ENCODE measurements around the gene TMED6. TPM values are rescaled to one million over a fixed set of nuclear protein-coding genes. Genes with fewer than 3 reads are reported as not detected.

TMED6 gene
- total and polyA plus RNA-seq, 2 experiments from 2014 or later: 0.30 TPM; not detected in 1

- Histone ChIP-seq H3K9me2 (ENCODE audit: insufficient read depth) (no peaks in the 10 kb centered on the region), H3K4me2 (ENCODE audit: unreplicated experiment) (peak overlapping the region; percentile 93), H3K4me1 (ENCODE audit: insufficient read depth) (peaks cover 19% of the 10 kb centered on the region), H3F3A (ENCODE audit: insufficient read depth) (peaks cover 27% of the 10 kb centered on the region), H3K79me2 (ENCODE audit: insufficient read depth) (peaks cover 85% of the 10 kb centered on the region), H3K9ac (peak overlapping the region; percentile 86), H2AFZ (peak overlapping the region; percentile 81), H3K27ac (peak overlapping the region; percentile 79), H3K4me3 (peak overlapping the region; percentile 83), H3K9me3 (ENCODE audit: low read depth) (no peaks in the 10 kb centered on the region), H4K20me1 (ENCODE audit: insufficient read depth) (no peaks in the 10 kb centered on the region), H3K27me3 (replicated peaks; ENCODE audit: insufficient read depth) (no peaks in the 10 kb centered on the region), H3K36me3 (ENCODE audit: low read depth) (peaks cover 36% of the 10 kb centered on the region)
- WGBS, 2 experiments (ENCODE audit: low coverage in 1 of 2, low lambda C conversion rate in 2 of 2, missing lambda C conversion rate in 2 of 2): 7 to 9% methylated on average over 16 of the region's 16 CpGs
- DNase-seq: peak; percentile 53
- TF ChIP-seq EZH2 (IDR thresholded peaks at IDR 0.05; ENCODE audit: insufficient read depth, poor library complexity, severe bottlenecking) (no peak), EZH2phosphoT487 (IDR thresholded peaks at IDR 0.05; ENCODE audit: insufficient read depth, low read depth) (no peak)
- in situ Hi-C loops (cut with MboI): no loop called here
Measured at GRCh38 chr16:69340095-69340644, 11.4 kb downstream of the TMED6 start.

GRCh38 chr16:69339289-69340094 lies 12.1 kb downstream of the TMED6 start, which contains the start of the genes COG8 and NIP7:
COG8 (minus strand) TSS chr16:69339564; CDS start chr16:69339552, 12 bp downstream.
NIP7 (plus strand) TSS chr16:69339772; CDS start chr16:69339830, 58 bp downstream.
- H3K79me2 ChIP-seq (ENCODE audit: insufficient read depth): peaks cover 91% of the 10 kb centered on the region
- peaks cover 19% of the 10 kb centered on the region for H3K4me1 ChIP-seq (ENCODE audit: insufficient read depth)
- no peaks in the 10 kb centered on the region for H3K9me3 ChIP-seq (ENCODE audit: low read depth)
- peak within 1 kb of the TSS; percentile 79 for H3K27ac ChIP-seq
- no peaks in the 10 kb centered on the region for H3K9me2 ChIP-seq (ENCODE audit: insufficient read depth)
- no peaks in the 10 kb centered on the region for H4K20me1 ChIP-seq (ENCODE audit: insufficient read depth)
- H3K4me3 ChIP-seq: peak within 1 kb of the TSS; percentile 83
- 1% methylated on average over 51 to 76 of the region's 77 CpGs for WGBS, 2 experiments (ENCODE audit: low coverage in 1 of 2, low lambda C conversion rate in 2 of 2, missing lambda C conversion rate in 2 of 2)
- no peaks in the 10 kb centered on the region for H3K27me3 ChIP-seq (replicated peaks; ENCODE audit: insufficient read depth)
- peaks cover 39% of the 10 kb centered on the region for H3K36me3 ChIP-seq (ENCODE audit: low read depth)
- peak within 1 kb of the TSS; percentile 96 for H3K4me2 ChIP-seq (ENCODE audit: unreplicated experiment)
- TF ChIP-seq EZH2 (IDR thresholded peaks at IDR 0.05; ENCODE audit: insufficient read depth, poor library complexity, severe bottlenecking) (no peak), EZH2phosphoT487 (IDR thresholded peaks at IDR 0.05; ENCODE audit: insufficient read depth, low read depth) (no peak)
- DNase-seq: peak; percentile 99
- in situ Hi-C loops (cut with MboI): no loop called here
- H3F3A ChIP-seq (ENCODE audit: insufficient read depth): peaks cover 27% of the 10 kb centered on the region
- H3K9ac ChIP-seq: peak within 1 kb of the TSS; percentile 86
- H2AFZ ChIP-seq: peak within 1 kb of the TSS; percentile 91

- Histone ChIP-seq H3K27me3 (replicated peaks; ENCODE audit: insufficient read depth) (no peaks in the 10 kb centered on the region), H3K4me3 (peak overlapping the region; percentile 83), H3K9me3 (ENCODE audit: low read depth) (no peaks in the 10 kb centered on the region), H3K4me1 (ENCODE audit: insufficient read depth) (peaks cover 19% of the 10 kb centered on the region), H3K9ac (peak overlapping the region; percentile 86), H2AFZ (peak overlapping the region; percentile 91), H3F3A (ENCODE audit: insufficient read depth) (peaks cover 27% of the 10 kb centered on the region), H3K4me2 (ENCODE audit: unreplicated experiment) (peak overlapping the region; percentile 96), H3K9me2 (ENCODE audit: insufficient read depth) (no peaks in the 10 kb centered on the region), H3K27ac (peak overlapping the region; percentile 79), H4K20me1 (ENCODE audit: insufficient read depth) (no peaks in the 10 kb centered on the region), H3K79me2 (ENCODE audit: insufficient read depth) (peaks cover 90% of the 10 kb centered on the region), H3K36me3 (ENCODE audit: low read depth) (peaks cover 37% of the 10 kb centered on the region)
- no peak for DNase-seq
- in situ Hi-C loops (cut with MboI): no loop called here
- TF ChIP-seq EZH2 (IDR thresholded peaks at IDR 0.05; ENCODE audit: insufficient read depth, poor library complexity, severe bottlenecking) (no peak), EZH2phosphoT487 (IDR thresholded peaks at IDR 0.05; ENCODE audit: insufficient read depth, low read depth) (no peak)
- WGBS, 2 experiments (ENCODE audit: low coverage in 1 of 2, low lambda C conversion rate in 2 of 2, missing lambda C conversion rate in 2 of 2): 18 to 22% methylated on average over 33 to 44 of the region's 46 CpGs
Measured at GRCh38 chr16:69338557-69339288, 12.9 kb downstream of the TMED6 start.

- Histone ChIP-seq H4K20me1 (ENCODE audit: insufficient read depth) (no peaks in the 10 kb centered on the region), H3K9me3 (ENCODE audit: low read depth) (no peaks in the 10 kb centered on the region), H3K9me2 (ENCODE audit: insufficient read depth) (no peaks in the 10 kb centered on the region), H3K4me1 (ENCODE audit: insufficient read depth) (peaks cover 13% of the 10 kb centered on the region), H3K36me3 (ENCODE audit: low read depth) (peaks cover 26% of the 10 kb centered on the region; the same call in 1 of the 2 replicates), H3K27ac (no peak overlapping the region), H3K9ac (no peak overlapping the region), H2AFZ (no peak overlapping the region), H3K79me2 (ENCODE audit: insufficient read depth) (peaks cover 77% of the 10 kb centered on the region), H3K4me2 (ENCODE audit: unreplicated experiment) (no peak overlapping the region), H3K4me3 (no peak overlapping the region), H3F3A (ENCODE audit: insufficient read depth) (0 out of 2 replicates have a peak, but pooled peaks cover 15% of the 10 kb centered on the region), H3K27me3 (replicated peaks; ENCODE audit: insufficient read depth) (no peaks in the 10 kb centered on the region)
- TF ChIP-seq EZH2phosphoT487 (IDR thresholded peaks at IDR 0.05; ENCODE audit: insufficient read depth, low read depth): no peak
- no peak for TF ChIP-seq EZH2 (IDR thresholded peaks at IDR 0.05; ENCODE audit: insufficient read depth, poor library complexity, severe bottlenecking)
- in situ Hi-C loops (cut with MboI): no loop called here
- WGBS, 2 experiments (ENCODE audit: low coverage in 1 of 2, low lambda C conversion rate in 2 of 2, missing lambda C conversion rate in 2 of 2): 88 to 91% methylated on average over 8 to 9 of the region's 9 CpGs
- no peak for DNase-seq
Measured at GRCh38 chr16:69334696-69335095, 16.9 kb downstream of the TMED6 start.
